Activated T-cell treated with anti-CD3 and anti-CD28 coated beads, Interleukin-2, amount 50 U/mL, for 24 hours (primary cell): ENCODE results near the gene STK35.
A peak's percentile ranks its signal among the peaks of the same experiment; 100 is the strongest.

Experiments
- DNase-seq: peaks from one replicate; pipeline ENCODE4 v3.0.0-alpha.2; 2020
- H3K27ac Mint-ChIP-seq: 2 replicates; pipeline ENCODE4 v1.8.0; 2020; ENCODE audit warnings: mild to moderate bottlenecking, mixed read lengths
- H3K27me3 Mint-ChIP-seq: 2 replicates; pipeline ENCODE4 v1.8.0; 2020; ENCODE audit warnings: mixed read lengths
- H3K36me3 Mint-ChIP-seq: 2 replicates; pipeline ENCODE4 v1.8.0; 2020; ENCODE audit warnings: low read depth, mixed read lengths
- H3K4me1 Mint-ChIP-seq: 2 replicates; pipeline ENCODE4 v1.8.0; 2020; ENCODE audit warnings: low read depth, mixed read lengths
- H3K4me3 Mint-ChIP-seq: 2 replicates; pipeline ENCODE4 v1.8.0; 2020; ENCODE audit warnings: mild to moderate bottlenecking, moderate library complexity, mixed read lengths
- H3K9me3 Mint-ChIP-seq: 2 replicates; pipeline ENCODE4 v1.8.0; 2020; ENCODE audit warnings: mixed read lengths

STK35 gene

DNA sequence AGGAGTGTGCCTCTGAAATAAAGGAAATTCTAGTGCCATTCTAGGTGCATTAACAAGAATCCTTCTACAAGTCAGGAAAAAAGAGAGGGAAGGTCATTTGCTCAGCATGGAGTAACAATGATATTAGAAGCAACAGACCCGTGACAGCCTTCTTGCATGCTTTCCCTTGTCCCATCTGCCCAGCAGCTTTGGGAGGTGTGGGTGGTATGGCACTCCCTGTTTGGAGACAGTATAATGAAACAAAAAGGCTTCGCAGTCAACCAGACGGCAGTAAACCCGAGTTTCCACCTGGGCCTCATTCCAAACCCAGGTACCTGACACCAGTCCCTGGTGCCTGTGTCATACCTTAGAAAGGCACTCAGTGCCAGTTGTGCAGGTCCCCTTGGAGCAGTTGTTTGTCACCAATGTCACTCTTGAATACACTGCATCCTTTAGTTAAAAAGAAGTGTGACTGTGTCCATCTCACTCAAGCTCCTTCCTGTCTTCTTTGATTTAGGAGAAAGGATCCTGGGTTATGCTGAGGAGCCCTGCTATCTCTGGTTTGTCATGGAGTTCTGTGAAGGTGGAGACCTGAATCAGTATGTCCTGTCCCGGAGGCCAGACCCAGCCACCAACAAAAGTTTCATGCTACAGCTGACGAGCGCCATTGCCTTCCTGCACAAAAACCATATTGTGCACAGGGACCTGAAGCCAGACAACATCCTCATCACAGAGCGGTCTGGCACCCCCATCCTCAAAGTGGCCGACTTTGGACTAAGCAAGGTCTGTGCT, 14.7 kb downstream of the STK35 start:
- Mint-ChIP-seq H3K36me3 (peaks cover 96% of the 10 kb centered on the region), H3K27me3 (no peaks in the 10 kb centered on the region), H3K27ac (no peak overlapping the region), H3K4me3 (no peak overlapping the region), H3K4me1 (peaks cover 85% of the 10 kb centered on the region), H3K9me3 (peaks cover 2% of the 10 kb centered on the region)
- no peak for DNase-seq

DNA sequence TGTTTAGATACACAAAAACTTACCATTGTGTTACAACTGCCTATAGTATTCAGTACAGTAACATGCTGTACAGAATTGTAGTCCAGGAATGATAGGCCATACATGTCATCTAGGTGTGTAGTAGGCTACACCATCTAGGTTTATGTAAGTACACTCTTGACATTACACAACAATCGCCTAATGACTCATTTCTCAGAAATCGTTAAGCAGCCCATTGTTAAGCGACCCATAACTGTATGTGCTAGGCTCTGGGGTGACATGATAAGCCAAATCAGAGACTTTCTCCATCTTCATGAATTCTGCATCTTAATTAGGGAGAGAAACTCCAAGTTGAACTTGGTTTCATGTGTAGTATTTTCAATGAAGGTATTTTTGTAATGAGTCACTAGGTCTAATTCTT, 17.2 kb downstream of the STK35 start:
- Mint-ChIP-seq H3K4me3 (peak overlapping the region; percentile 53), H3K27me3 (no peaks in the 10 kb centered on the region), H3K27ac (peak overlapping the region; percentile 97), H3K4me1 (peaks cover 85% of the 10 kb centered on the region), H3K36me3 (peaks cover 98% of the 10 kb centered on the region), H3K9me3 (peaks cover 2% of the 10 kb centered on the region)
- DNase-seq = no peak

DNA sequence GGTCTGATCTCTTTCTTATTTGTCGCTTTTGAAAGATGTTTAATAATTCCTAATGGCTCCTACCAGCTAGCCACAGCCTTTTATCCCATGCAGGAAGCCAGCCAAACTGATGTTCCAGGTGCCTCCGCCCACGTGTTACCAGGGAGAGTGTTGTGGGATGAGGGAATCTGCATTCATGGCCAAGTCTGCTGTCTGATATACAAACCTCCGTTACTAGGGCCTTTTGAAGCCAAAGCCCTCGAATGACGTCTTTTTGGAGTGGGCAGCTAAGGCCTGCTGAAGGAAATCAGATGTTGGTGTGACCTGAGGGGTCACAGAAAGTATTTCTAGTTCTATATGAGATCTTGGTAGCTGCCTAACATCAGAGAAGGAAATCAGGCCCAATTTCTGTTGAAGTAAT, 21.3 kb downstream of the STK35 start:
- Mint-ChIP-seq H3K9me3 (peaks cover 2% of the 10 kb centered on the region), H3K27ac (no peak overlapping the region), H3K4me3 (no peak overlapping the region), H3K4me1 (peaks cover 90% of the 10 kb centered on the region), H3K27me3 (no peaks in the 10 kb centered on the region), H3K36me3 (peaks cover 91% of the 10 kb centered on the region)
- DNase-seq = no peak

DNA sequence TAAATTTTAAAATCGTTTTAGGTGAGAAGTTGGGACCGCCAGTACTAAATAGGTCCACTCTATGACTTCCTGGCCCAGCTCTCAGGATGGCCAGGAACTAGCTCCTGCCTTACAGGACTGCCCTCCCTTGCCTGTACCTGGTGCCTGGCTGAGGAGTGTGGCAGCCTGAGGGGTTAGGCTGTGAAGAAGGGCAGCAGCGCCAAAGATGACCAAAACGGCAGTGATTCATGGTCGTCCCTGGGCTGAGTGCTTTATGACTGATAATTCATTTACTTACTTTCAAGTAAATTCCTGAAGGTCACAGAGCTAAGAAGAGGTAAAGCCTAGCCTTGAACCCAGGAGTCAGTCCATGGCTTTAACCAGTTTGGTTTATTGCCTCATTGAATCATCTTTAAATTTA, 22.1 kb downstream of the STK35 start:
- no peak for DNase-seq
- Mint-ChIP-seq H3K27me3 (no peaks in the 10 kb centered on the region), H3K9me3 (peaks cover 2% of the 10 kb centered on the region), H3K4me3 (no peak overlapping the region), H3K36me3 (peaks cover 90% of the 10 kb centered on the region), H3K4me1 (peaks cover 90% of the 10 kb centered on the region), H3K27ac (no peak overlapping the region)

DNA sequence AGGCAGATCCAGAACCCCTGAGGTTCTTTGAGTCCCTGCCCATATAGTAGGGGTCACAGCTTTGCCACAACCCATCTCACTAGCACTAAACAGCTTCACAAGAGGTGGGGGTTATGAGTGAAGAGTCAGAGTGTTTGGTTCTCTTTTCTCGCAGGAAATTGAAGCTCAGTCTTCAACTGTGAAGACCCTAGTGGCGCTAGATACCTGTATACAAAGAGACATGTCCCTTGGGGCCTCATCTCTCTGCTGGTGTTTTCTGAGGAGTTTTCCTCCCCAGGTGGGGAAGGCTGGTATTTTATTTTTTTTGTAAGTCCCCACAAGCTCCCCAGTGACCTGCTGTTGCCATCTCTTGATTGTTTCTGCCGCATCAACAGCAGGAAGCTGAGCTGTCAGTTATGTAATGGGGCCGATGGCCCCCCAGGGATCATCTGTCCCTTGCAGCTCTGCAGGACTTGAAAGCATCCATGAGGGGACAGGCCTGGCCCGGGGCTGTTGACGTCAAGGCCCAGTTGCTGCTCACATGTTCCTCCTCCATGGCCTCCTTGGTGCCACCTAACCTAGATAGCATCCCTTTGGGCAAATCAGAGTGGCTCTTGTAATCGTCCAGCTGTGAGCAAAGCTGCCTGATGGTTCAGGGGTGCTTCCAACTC, 23.1 kb downstream of the STK35 start:
- H3K9me3 Mint-ChIP-seq = no peaks in the 10 kb centered on the region
- H3K36me3 Mint-ChIP-seq = peaks cover 86% of the 10 kb centered on the region
- H3K4me3 Mint-ChIP-seq = no peak overlapping the region
- DNase-seq = no peak
- H3K27me3 Mint-ChIP-seq = no peaks in the 10 kb centered on the region
- H3K4me1 Mint-ChIP-seq = peaks cover 87% of the 10 kb centered on the region
- H3K27ac Mint-ChIP-seq = no peak overlapping the region

DNA sequence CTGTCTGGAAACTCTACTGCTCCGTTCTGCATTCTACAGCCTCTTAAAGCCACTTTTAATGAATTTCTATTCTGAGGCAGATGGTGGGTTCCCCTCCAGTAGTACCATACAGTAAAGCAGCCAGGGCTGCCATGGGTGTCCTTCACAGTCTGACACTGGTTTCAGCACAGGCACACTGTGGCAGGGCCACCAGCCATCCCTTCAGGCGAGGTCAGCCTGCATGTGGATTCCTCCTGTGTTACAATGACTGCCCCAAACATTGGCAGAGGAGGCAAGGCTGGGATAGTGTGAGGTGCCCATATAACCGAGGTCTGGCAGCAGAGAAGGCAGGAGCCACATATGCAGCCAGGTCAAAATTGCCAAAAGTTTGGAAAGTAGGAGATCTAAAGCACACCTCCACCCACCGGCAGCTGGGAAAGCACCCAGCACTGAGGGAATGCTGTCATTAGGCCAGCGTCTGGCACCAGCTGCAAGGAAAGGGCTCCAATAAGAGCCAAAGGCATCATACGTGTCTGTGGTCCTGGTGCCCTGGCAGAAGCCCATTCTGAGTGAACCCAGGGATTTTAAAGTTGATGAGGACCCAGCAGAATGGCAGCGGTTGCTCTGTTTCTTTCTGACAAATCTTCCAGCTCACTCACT, 24.0 kb downstream of the STK35 start:
- H3K27ac Mint-ChIP-seq = peak overlapping the region; percentile 41

DNA sequence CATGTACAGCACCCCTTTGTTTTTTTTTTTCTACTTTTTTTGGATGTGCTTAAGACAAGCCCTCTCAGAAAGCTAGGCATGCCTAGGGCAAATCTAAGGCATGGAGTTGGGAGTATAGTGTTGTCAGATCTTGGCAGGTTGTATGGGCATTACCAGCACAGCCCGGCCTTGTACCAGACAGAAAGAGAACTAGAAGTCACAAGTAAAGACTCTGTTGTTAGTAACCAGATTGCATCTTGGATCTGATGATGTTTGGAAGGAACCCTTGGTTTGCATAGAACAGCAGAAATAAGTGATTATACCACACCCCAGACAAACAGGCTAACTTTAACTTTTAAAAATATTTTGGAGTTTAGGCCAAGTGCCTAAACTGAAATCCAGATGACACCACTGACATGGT, 25.6 kb downstream of the STK35 start:
- Mint-ChIP-seq H3K4me1 (peaks cover 79% of the 10 kb centered on the region), H3K9me3 (no peaks in the 10 kb centered on the region), H3K27me3 (no peaks in the 10 kb centered on the region), H3K27ac (peak overlapping the region; percentile 37), H3K36me3 (peaks cover 73% of the 10 kb centered on the region), H3K4me3 (no peak overlapping the region)
- no peak for DNase-seq

More for the DNA sequence above, 24.0 kb downstream of the STK35 start:
- no peak for DNase-seq
- peaks cover 84% of the 10 kb centered on the region for H3K4me1 Mint-ChIP-seq
- no peak overlapping the region for H3K4me3 Mint-ChIP-seq
- H3K27me3 Mint-ChIP-seq = no peaks in the 10 kb centered on the region
- H3K36me3 Mint-ChIP-seq = peaks cover 84% of the 10 kb centered on the region
- H3K9me3 Mint-ChIP-seq = no peaks in the 10 kb centered on the region

DNA sequence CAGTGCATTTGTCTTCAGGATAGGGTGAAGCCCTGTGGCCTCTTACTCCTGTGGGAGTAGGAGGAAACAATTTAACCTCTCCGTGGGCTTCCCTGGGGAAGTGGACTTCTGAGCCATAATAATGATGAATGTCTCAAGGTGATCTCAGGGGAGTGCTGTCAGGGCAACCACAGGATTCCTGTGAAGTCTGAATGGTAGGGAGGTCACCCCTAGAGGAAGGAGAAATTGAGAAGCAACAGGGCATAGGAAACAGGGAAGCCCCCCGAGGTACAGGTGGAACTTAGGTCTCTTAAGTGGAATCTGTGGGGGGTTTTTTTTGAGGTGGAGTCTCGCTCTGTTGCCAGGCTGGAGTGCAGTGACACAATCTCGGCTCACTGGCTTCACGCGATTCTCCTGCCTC, 26.9 kb downstream of the STK35 start:
- Mint-ChIP-seq H3K9me3 (no peaks in the 10 kb centered on the region), H3K27ac (peak overlapping the region; percentile 71), H3K27me3 (no peaks in the 10 kb centered on the region), H3K4me3 (no peak overlapping the region), H3K36me3 (peaks cover 64% of the 10 kb centered on the region), H3K4me1 (peaks cover 79% of the 10 kb centered on the region)
- no peak for DNase-seq

DNA sequence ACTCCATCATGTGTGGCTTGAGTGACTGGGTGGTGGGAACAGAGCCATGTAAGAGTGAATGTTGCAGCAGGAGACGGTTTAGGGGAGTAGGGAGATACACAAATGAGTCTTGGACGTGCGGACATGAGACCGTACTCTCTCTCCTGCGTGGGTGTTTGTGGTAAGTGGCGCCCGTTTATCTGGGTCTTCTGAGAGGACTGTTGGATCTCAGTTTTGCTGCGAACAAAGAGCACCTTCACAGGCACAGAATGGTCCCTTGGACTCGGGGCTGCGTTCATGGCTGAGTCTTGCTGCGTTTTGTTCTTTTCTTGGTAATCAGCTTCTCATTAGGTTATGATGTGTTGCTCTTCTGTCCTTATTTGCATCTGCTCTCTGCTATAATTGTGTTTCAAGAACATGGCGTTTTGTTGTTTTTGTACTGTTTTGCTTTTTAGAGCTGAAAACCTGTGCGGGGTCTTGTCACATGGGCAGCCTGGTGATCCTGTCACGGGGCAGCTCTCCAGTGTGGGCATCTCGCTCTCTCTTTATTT, 28.5 kb downstream of the STK35 start:
- no peak for DNase-seq
- no peak overlapping the region for H3K4me3 Mint-ChIP-seq
- H3K9me3 Mint-ChIP-seq = no peaks in the 10 kb centered on the region
- H3K4me1 Mint-ChIP-seq = peaks cover 69% of the 10 kb centered on the region
- peaks cover 55% of the 10 kb centered on the region for H3K36me3 Mint-ChIP-seq
- peak overlapping the region; percentile 8 for H3K27ac Mint-ChIP-seq
- no peaks in the 10 kb centered on the region for H3K27me3 Mint-ChIP-seq

DNA sequence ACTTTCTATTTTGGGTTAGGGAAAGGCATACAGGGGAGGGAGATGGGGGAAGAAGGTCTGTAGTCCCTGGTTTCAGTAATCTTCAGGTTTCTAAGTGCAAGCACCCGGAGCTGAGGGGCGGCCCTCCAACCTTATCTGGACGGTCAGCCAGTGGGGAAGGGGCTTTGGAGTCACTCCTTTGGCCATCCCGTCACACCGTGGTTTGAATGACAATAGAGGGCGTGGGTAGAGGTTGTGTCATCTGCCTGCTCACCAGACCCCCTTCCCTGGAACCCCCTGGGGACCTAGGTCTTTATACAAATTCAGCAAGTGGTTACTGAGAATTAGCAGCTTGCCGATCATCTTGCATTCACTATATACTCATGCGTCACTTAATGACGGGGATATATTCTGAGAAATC, 29.1 kb downstream of the STK35 start:
- DNase-seq = no peak
- Mint-ChIP-seq H3K27me3 (no peaks in the 10 kb centered on the region), H3K27ac (peak overlapping the region; percentile 26), H3K4me3 (no peak overlapping the region), H3K4me1 (peaks cover 63% of the 10 kb centered on the region), H3K36me3 (peaks cover 50% of the 10 kb centered on the region), H3K9me3 (no peaks in the 10 kb centered on the region)

GRCh38 chr20:2131366-2131765, 29.7 kb downstream of the STK35 start:
- Mint-ChIP-seq H3K27ac (no peak overlapping the region), H3K9me3 (no peaks in the 10 kb centered on the region), H3K36me3 (peaks cover 53% of the 10 kb centered on the region), H3K27me3 (no peaks in the 10 kb centered on the region), H3K4me3 (no peak overlapping the region), H3K4me1 (peaks cover 58% of the 10 kb centered on the region)
- DNase-seq = no peak

DNA sequence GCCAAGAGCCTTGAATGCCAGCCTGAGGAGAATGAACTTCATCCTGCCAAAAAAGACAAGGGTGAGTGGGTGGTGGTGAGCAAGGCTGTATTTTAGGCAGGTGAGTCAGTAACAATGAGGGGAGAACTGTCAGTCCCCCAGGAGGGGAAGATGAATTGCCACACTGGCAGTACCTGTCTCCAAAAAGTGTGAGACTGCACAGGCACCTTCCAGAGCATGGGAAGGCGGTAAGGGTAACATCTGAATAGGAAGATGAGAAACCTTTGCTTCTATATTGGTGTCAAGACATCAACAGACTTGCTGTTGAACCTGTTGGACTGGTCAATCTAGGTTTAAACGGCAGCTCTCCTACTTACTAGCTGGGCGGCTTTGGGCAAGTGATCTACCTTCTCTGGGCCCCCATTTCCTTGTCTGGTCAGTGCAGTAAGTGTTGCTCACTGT, 30.9 kb downstream of the STK35 start:
- peak overlapping the region; percentile 27 for H3K27ac Mint-ChIP-seq
- no peaks in the 10 kb centered on the region for H3K9me3 Mint-ChIP-seq
- no peak overlapping the region for H3K4me3 Mint-ChIP-seq
- H3K27me3 Mint-ChIP-seq = no peaks in the 10 kb centered on the region
- peaks cover 56% of the 10 kb centered on the region for H3K4me1 Mint-ChIP-seq
- no peak for DNase-seq
- peaks cover 52% of the 10 kb centered on the region for H3K36me3 Mint-ChIP-seq

GRCh38 chr20:2133318-2134183, 31.9 kb downstream of the STK35 start:
- peak overlapping the region; percentile 38 for H3K27ac Mint-ChIP-seq
- no peak for DNase-seq
- peaks cover 49% of the 10 kb centered on the region for H3K4me1 Mint-ChIP-seq
- H3K27me3 Mint-ChIP-seq = no peaks in the 10 kb centered on the region
- H3K4me3 Mint-ChIP-seq = no peak overlapping the region
- no peaks in the 10 kb centered on the region for H3K9me3 Mint-ChIP-seq
- H3K36me3 Mint-ChIP-seq = peaks cover 47% of the 10 kb centered on the region

- DNase-seq = no peak
- Mint-ChIP-seq H3K4me1 (peaks cover 41% of the 10 kb centered on the region), H3K36me3 (peaks cover 51% of the 10 kb centered on the region), H3K27me3 (no peaks in the 10 kb centered on the region), H3K27ac (no peak overlapping the region), H3K9me3 (no peaks in the 10 kb centered on the region), H3K4me3 (no peak overlapping the region)
Observed at GRCh38 chr20:2135013-2135412, 33.4 kb downstream of the STK35 start.
